CD4-positive, alpha-beta T cell treated with Interleukin-10 for 1 hour (primary cell): Measurements from ENCODE around the gene TOMM40.
"Not testable (repeated sequence)": the region's sequence is repeated elsewhere in the genome, so short reads cannot be mapped to it uniquely, and the experiment has no call there.

Experiments
- DNase-seq: peaks from one replicate; pipeline ENCODE4 v3.0.0-alpha.2; 2020

TOMM40 gene

DNA sequence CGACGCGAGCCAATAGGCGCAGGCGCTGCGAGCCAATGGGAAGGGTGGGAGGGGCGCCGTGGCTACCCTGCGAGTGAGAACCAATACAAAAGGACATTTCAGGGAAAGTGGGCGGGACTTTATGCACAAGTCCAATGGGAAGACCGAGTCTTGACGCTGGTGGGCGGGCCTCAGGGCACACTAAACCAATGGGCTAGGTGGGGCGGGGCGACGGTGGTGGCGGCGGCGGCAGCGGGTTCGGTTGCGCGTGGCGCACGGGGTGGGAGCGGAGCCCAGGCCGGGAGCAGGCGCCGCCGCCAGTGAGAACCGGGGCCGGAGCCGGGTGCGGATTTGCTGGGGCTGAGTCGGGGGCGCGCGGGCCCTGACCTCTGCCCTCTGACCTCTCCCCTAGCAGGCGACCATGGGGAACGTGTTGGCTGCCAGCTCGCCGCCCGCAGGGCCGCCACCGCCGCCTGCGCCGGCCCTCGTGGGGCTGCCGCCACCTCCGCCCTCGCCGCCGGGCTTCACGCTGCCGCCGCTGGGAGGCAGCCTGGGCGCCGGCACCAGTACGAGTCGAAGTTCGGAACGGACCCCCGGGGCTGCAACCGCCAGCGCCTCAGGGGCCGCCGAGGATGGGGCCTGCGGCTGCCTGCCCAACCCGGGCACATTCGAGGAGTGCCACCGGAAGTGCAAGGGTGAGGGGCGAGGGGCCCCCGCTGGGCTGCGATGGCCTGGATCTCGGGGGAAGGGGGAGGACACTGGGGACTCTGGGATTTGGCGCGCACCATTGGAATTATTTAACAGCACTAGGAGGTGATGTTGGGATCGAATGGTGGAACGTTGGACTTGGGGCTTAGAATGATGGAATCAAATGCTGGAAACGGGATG lies at the start of gene TOMM40:
Gene TOMM40, plus strand, starts transcription at position 239 of the 867 bp plus-strand sequence. Its CDS starts 162 bp downstream, at position 401.
- no peak for DNase-seq

DNA sequence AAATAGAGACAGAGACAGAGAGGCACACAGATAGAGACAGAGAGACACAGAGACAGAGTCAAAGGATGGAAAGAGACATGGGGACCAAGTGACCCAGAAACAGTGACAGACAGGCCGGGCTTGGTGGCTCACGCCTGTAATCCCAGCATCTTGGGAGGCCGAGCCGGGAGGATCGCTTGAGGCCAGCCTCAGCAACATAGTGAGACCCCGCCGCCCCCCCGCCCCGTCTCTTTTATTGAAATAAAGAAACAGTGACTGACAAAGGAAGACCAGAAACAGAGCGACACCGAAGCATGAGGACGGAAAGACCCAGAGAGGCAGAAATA lies 45.8 kb upstream of the TOMM40 start:
- DNase-seq, result no peak

DNA sequence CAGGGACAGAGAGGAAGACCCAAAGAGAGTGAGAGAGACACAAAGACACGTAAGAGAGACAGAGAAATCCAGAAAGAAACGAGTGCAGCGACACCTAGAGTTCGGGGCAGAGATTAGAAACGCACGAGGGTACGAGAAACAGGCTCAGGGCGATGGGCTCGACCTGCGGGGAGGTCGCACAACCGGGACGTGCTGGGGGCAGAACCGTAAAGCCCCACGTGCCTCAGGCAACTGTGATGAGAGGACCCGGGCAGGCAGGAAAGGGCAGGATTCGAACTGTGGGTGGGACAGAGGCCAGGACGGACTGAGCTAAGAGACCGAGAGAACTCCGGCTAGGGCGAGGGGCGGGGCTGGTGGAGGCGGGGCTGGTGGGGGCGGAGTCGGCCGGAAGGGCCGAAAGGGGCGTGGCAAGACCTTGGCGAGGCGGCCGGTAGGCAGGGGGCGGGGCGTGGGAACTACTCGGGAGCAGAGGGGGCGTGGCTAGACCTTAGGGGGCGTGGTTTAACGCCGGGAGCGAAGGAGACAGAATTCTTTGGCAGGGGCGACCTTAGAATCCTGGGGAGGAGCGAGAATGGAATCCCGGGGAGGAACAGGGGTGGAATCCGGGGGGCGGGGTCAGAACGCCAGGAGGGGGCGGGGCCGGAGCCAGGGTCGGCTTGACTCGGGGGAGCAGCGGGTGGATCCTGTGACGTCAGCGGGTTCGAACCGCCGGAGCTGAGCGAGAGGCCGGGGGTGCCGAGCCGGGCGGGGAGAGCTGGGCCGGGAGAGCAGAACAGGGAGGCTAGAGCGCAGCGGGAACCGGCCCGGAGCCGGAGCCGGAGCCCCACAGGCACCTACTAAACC lies 45.2 kb upstream of the TOMM40 start, which contains the start of gene NECTIN2:
Gene NECTIN2, plus strand, starts transcription at position 686 of the 843 bp plus-strand sequence. CDS start 229 bp downstream, outside the sequence.
- DNase-seq, result peak; percentile 78

DNA sequence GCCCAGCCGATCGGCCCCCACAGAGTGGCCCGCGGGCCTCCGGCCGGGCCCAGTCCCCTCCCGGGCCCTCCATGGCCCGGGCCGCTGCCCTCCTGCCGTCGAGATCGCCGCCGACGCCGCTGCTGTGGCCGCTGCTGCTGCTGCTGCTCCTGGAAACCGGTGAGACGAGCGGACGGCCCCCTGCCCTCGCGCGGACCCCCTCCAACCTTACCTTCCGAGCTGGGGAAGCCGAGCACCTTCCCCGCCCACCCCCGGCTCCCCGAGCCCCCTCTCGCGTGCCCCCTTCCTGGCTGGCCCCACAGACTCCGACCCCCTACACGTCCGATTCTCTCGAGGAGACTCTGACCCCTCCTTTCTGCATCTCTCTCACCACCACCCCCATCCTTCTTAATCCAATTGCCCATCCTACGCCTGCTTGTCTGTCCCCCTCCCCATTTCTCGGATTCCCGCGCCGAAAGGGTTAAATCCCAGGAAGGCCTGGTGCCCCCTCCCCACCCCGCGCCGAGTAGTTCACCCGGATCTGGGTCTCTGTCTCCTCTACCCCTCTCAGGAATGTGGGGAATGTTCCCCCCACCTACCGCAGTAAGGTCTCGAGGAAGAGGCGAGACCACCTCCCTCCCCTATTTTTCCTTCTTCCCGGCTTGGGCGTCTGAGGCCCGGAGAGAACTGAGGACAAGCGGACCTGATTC lies 44.5 kb upstream of the TOMM40 start:
- no peak for DNase-seq

DNA sequence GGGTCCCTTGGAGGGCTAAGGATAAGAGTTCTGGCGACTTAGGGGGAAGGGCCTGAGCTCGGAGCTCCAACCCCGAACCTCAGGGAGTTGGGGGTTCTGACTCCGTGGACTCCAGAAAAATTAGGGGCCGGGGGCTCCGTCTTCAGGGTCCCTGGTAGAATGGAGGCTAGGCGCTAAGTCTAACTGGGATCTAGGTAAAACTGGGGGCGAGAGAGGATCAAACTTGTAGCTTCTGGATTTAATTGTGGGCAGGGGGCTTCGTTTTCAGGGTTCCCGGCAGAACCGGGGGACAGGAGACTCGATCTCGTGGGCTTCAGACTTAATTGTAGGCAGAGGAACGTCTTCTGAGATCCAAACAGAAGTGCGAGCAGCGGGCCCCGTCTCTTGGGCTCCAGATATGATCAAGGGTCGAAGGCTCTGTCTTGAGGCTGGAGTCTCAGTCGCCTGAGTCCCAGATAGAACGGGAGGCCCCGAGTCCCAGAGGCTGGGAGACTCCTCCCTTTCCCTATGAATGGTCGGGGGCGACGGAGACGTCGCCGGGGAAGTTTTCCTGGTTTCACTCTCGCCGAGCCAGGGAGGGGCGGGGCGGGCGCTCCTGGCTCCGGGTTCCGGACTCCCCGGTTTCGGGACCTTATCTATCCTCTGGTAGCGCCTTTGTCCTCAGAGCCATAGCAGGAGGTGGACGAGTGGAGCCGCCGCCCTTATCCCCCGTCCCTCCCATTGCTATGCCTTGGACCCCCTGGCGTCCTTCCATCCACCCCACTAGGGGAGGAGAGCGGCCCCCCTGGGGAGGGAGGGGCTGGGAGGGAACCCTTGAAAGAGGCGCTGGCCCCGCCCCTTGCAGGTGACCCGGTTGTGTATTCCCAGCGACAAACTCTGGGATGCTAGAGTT lies 43.7 kb upstream of the TOMM40 start:
- DNase-seq, result peak; percentile 17

GRCh38 chr19:44848036-44848811 lies 42.8 kb upstream of the TOMM40 start:
- DNase-seq, result no peak

DNA sequence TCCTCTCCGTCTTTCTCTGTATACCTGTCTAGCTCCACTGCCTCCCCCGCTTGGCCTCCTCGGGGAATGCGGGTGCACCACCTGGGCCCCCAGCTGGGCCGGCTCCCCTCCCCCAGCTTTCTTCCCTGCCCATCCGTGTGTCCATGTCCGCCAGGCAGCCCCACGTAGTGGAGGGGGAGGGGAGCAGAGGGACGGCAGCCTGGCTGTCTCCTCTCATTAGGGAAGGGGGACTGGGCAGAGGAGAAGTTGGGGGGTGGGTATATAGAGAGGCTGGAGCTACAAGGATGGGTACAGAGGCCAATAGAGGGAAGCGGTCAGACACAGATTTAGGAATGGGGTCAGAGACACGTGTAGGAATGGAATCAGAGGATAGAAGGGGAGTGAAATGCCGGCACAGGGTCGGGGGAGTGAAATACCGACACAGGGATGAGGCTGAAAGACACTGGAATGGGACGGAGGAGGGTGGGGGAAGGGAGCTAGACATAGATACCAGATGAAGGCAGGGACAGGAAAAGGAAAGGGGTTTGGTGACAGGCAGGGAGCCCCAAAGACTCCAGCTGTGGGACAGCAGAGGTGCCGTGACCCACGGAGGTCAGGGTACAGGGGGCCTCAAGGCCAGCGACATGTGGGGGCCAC lies 42.1 kb upstream of the TOMM40 start:
- no peak for DNase-seq

GRCh38 chr19:44850641-44851109 lies 40.4 kb upstream of the TOMM40 start:
- DNase-seq, result no peak

GRCh38 chr19:44851427-44851826 lies 39.6 kb upstream of the TOMM40 start:
- no peak for DNase-seq

- no peak for DNase-seq
These were observed 35.4 kb upstream of the TOMM40 start for GRCh38 chr19:44855606-44856005.

DNA sequence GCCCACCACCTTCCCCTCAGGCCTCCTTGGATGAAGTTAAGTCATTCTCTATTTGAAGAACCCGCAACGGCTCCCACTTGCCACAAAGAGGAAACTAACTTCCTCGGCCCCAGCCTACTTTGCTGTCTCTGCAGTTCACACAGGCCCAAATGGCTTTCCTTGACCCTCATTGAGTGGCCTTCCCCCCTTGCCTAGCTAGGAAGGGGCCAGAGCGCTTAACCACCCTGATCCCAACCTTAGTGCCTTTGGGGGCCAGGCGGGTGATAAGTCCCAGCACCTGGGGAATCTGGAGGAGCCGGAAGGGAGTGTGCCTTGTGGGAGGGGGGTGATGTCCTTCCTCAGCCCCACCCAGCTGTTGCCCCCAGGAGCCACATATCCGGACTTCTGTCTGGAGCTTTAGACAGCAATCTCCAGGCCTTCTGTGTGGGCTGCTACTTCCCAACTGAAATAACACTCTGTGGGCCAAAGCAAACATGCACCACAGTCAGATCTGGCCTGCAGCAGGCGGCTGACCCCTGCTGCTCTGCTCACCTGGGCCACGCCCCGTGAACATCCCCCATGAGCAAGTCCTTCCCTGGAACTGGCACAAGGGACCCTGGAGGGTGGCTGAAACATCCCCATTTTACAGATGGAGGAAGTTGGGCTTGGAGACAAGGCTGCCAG lies 34.5 kb upstream of the TOMM40 start:
- DNase-seq, result no peak

GRCh38 chr19:44857837-44858236 lies 33.2 kb upstream of the TOMM40 start:
- DNase-seq, result no peak

DNA sequence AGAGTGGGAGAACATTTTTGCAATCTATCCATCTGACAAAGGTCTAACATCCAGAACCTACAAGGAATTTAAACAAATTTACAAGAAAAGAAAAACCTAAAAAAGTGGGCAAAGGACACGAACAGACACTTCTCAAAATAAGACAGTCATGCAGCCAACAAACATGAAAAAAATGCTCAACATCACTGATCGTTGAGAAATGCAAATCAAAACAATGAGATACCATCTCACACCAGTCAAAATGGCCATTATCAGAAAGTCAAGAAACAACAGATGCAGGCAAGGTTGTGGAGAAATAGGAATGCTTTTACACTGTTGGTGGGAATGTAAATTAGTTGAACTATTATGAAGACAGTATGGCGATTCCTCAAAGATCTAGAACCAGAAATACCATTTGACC lies 29.5 kb upstream of the TOMM40 start:
- not testable (repeated sequence) for DNase-seq

DNA sequence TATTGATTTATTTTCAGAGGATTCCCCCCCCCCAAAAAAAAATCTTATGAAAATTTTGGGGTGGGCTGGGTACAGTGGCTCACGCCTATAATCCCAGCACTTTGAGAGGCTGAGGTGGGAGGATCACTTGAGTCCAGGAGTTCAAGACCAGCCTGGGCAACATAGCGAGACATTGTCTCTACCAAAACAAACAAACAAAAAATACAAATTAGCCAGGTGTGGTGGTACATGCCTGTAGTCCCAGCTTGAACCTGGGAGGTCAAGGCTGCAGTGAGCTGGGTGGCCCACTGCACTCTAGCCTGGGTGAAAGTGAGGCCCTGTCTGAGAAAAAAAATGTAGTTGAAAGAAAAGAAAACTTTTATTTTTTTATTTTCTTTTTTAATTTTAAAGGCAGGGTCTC lies 27.1 kb upstream of the TOMM40 start:
- DNase-seq, result no peak

DNA sequence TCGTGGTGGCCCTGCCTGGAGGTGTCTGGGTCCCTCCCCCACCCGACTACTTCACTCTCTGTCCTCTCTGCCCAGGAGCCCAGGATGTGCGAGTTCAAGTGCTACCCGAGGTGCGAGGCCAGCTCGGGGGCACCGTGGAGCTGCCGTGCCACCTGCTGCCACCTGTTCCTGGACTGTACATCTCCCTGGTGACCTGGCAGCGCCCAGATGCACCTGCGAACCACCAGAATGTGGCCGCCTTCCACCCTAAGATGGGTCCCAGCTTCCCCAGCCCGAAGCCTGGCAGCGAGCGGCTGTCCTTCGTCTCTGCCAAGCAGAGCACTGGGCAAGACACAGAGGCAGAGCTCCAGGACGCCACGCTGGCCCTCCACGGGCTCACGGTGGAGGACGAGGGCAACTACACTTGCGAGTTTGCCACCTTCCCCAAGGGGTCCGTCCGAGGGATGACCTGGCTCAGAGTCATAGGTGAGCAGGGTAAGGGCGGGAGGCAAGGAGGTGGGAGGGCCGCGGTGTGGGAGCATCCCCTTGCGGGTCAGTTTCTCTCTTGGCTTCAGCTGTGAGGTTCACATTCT lies 25.8 kb upstream of the TOMM40 start:
- no peak for DNase-seq

DNA sequence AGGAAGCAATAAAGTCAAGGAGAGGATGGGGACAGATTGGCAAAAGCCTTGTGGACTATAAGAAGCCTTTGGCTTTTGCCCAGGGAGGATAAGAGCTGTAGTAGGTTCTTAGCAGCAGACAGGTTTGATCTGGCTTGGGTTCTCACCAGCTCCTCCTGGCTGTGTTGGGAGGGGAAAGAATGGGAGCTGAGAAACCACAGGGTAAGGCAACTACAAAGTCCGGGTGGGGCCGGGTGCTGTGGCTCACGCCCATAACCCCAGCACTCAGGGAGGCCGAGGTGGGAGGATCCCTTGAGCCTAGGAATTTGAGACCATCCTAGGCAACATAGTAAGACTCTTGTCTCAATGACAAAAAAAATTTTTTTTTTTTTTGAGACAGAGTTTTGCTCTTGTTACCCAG lies 24.4 kb upstream of the TOMM40 start:
- no peak for DNase-seq

DNA sequence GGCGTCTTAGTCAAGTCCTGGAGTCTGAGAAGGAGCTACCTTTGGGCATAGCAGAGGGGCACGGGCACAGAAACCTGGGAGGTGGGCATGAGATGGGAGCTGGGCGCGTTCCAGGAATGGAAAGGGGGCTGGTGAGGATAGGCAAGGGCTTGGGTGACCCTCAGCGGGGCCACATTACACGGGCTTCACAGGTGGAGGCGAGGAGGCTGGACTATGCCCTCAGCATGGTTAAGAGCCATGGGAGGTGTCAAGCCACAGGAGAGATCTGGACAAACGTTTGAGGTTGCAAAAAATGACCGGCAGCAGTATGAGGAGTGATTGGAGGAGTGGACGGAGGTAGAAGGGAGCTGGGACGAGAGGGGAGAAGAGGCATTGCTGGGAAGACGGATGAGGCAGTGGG lies 23.5 kb upstream of the TOMM40 start:
- no peak for DNase-seq

DNA sequence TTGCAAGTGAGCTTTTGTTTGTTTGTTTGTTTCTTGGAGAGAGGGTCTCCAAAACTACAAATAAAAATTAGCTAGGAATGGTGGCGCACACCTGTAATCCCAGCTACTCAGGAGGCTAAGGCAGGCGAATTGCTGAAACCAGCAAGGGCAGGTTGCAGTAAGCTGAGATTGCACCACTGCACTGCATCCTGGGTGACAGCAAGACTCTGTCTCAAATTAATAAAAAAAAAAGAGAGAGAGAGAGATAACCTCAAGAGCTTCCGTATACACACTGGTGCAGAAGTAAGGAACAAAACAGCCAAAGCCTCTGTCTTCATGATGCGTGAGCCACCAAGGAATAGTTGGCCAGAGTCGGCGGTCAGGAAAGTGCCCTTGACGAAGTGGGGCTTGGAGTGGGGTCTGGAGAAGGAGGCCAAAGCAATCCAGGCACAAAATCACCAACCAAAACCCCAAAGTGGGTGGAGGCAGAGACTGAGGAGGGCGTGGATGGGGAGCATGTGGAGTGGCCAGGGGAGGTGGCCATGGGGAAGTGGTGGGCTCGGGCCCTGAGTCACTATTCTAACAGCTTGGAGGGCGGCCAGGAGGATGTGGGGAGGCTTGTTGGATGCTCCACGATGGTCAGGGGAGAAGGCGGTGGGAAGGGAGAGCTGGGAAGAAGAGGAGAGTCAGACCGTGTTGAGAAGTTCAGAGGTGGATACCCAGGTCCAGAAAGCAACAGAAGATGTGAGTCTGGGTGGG lies 21.2 kb upstream of the TOMM40 start:
- no peak for DNase-seq

DNA sequence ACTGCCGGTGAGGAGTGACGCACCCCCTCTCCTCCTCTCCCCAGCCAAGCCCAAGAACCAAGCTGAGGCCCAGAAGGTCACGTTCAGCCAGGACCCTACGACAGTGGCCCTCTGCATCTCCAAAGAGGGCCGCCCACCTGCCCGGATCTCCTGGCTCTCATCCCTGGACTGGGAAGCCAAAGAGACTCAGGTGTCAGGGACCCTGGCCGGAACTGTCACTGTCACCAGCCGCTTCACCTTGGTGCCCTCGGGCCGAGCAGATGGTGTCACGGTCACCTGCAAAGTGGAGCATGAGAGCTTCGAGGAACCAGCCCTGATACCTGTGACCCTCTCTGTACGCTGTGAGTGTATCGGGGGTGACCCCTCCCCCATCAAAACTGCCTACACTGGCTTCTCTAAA lies 19.2 kb upstream of the TOMM40 start:
- DNase-seq, result no peak
